Measurements from ENCODE around the gene REST. TPM values are rescaled to one million over a fixed set of nuclear protein-coding genes. Genes with fewer than 3 reads are reported as not detected.
A peak's percentile ranks its signal among the peaks of the same experiment; 100 is the strongest.
"Not testable (repeated sequence)": the region's sequence is repeated elsewhere in the genome, so short reads cannot be mapped to it uniquely, and the experiment has no call there.

The REST gene
- polyA plus RNA-seq, result 114 TPM

GRCh38 chr4:56907489-56908205 is at the start of gene REST:
Gene REST, plus strand, starts transcription at chr4:56907900. Its CDS starts 2,739 bp downstream, at chr4:56910639.
- no peaks in the 10 kb centered on the region for H3K36me3 Mint-ChIP-seq
- peaks cover 27 to 34% (median 32%) of the 10 kb centered on the region in 3 donors for H3K4me1 Mint-ChIP-seq
- no peaks in the 10 kb centered on the region for H3K9me3 Mint-ChIP-seq
- peaks cover 3% of the 10 kb centered on the region for H3K27me3 Mint-ChIP-seq
- peak within 1 kb of the TSS; percentile 92 to 100 (median 96) for H3K4me3 Mint-ChIP-seq
- H3K27ac Mint-ChIP-seq, result peak within 1 kb of the TSS; percentile 60 to 96 (median 93)

- H3K27me3 Mint-ChIP-seq, result peaks cover 9% of the 10 kb centered on the region
- H3K4me3 Mint-ChIP-seq, result peak overlapping the region in 1 of 4 donors; percentile 13
- H3K9me3 Mint-ChIP-seq, result no peaks in the 10 kb centered on the region
- H3K27ac Mint-ChIP-seq, result no peak overlapping the region
- no peaks in the 10 kb centered on the region for H3K36me3 Mint-ChIP-seq
- H3K4me1 Mint-ChIP-seq, result peaks cover 2 to 6% (median 4%) of the 10 kb centered on the region in 3 donors
Measured at GRCh38 chr4:56859841-56860240, 47.9 kb upstream of the REST start.

GRCh38 chr4:56860781-56861180 is 46.9 kb upstream of the REST start:
- Mint-ChIP-seq H3K27ac (no peak overlapping the region), H3K4me1 (peaks cover 2 to 6% (median 4%) of the 10 kb centered on the region in 3 donors), H3K36me3 (no peaks in the 10 kb centered on the region), H3K27me3 (peaks cover 9% of the 10 kb centered on the region), H3K4me3 (no peak overlapping the region), H3K9me3 (no peaks in the 10 kb centered on the region)

GRCh38 chr4:56861360-56861759 is 46.3 kb upstream of the REST start:
- H3K36me3 Mint-ChIP-seq, result no peaks in the 10 kb centered on the region
- peaks cover 2 to 6% (median 4%) of the 10 kb centered on the region in 3 donors for H3K4me1 Mint-ChIP-seq
- no peak overlapping the region for H3K4me3 Mint-ChIP-seq
- no peaks in the 10 kb centered on the region for H3K9me3 Mint-ChIP-seq
- peaks cover 12% of the 10 kb centered on the region for H3K27me3 Mint-ChIP-seq
- no peak overlapping the region for H3K27ac Mint-ChIP-seq

GRCh38 chr4:56863441-56864139 is 44.1 kb upstream of the REST start:
- Mint-ChIP-seq H3K27ac (no peak overlapping the region), H3K36me3 (no peaks in the 10 kb centered on the region), H3K4me1 (peaks cover 2 to 6% (median 4%) of the 10 kb centered on the region in 3 donors), H3K27me3 (peaks cover 10% of the 10 kb centered on the region), H3K9me3 (no peaks in the 10 kb centered on the region), H3K4me3 (no peak overlapping the region)

GRCh38 chr4:56870946-56871345 is 36.8 kb upstream of the REST start:
- Mint-ChIP-seq H3K36me3 (no peaks in the 10 kb centered on the region), H3K4me1 (peaks cover 5 to 10% (median 6%) of the 10 kb centered on the region in 3 donors), H3K4me3 (no peak overlapping the region), H3K27me3 (peaks cover 10% of the 10 kb centered on the region), H3K9me3 (peaks cover 0 to 1% (median 0%) of the 10 kb centered on the region in 3 donors), H3K27ac (no peak overlapping the region)

GRCh38 chr4:56871371-56871866 is 36.3 kb upstream of the REST start:
- Mint-ChIP-seq H3K4me3 (peak overlapping the region in 1 of 4 donors; percentile 47), H3K4me1 (peaks cover 5 to 10% (median 6%) of the 10 kb centered on the region in 3 donors), H3K27ac (no peak overlapping the region), H3K27me3 (peaks cover 7% of the 10 kb centered on the region), H3K36me3 (no peaks in the 10 kb centered on the region), H3K9me3 (peaks cover 0 to 1% (median 0%) of the 10 kb centered on the region in 3 donors)

GRCh38 chr4:56874166-56874565 is 33.5 kb upstream of the REST start:
- Mint-ChIP-seq H3K4me3 (peak overlapping the region in 1 of 4 donors; percentile 47), H3K9me3 (peaks cover 0 to 1% (median 0%) of the 10 kb centered on the region in 3 donors), H3K27me3 (peaks cover 6% of the 10 kb centered on the region), H3K4me1 (peaks cover 5 to 10% (median 6%) of the 10 kb centered on the region in 3 donors), H3K36me3 (no peaks in the 10 kb centered on the region), H3K27ac (no peak overlapping the region)

GRCh38 chr4:56874923-56875322 is 32.8 kb upstream of the REST start:
- peaks cover 5 to 10% (median 6%) of the 10 kb centered on the region in 3 donors for H3K4me1 Mint-ChIP-seq
- H3K36me3 Mint-ChIP-seq, result no peaks in the 10 kb centered on the region
- H3K9me3 Mint-ChIP-seq, result peaks cover 0 to 1% (median 0%) of the 10 kb centered on the region in 3 donors
- no peak overlapping the region for H3K27ac Mint-ChIP-seq
- peak overlapping the region in 1 of 4 donors; percentile 13 for H3K4me3 Mint-ChIP-seq
- peaks cover 6% of the 10 kb centered on the region for H3K27me3 Mint-ChIP-seq

- Mint-ChIP-seq H3K27ac (peak overlapping the region in 1 of 3 donors; percentile 39), H3K4me1 (peaks cover 5 to 6% (median 6%) of the 10 kb centered on the region in 3 donors), H3K9me3 (peaks cover 0 to 1% (median 0%) of the 10 kb centered on the region in 3 donors), H3K36me3 (no peaks in the 10 kb centered on the region), H3K4me3 (no peak overlapping the region), H3K27me3 (peaks cover 6% of the 10 kb centered on the region)
Measured at GRCh38 chr4:56876264-56876663, 31.4 kb upstream of the REST start.

- H3K27ac Mint-ChIP-seq, result no peak overlapping the region
- peaks cover 0 to 2% (median 1%) of the 10 kb centered on the region in 3 donors for H3K4me1 Mint-ChIP-seq
- H3K27me3 Mint-ChIP-seq, result no peaks in the 10 kb centered on the region
- H3K4me3 Mint-ChIP-seq, result no peak overlapping the region
- H3K36me3 Mint-ChIP-seq, result no peaks in the 10 kb centered on the region
- peaks cover 0 to 1% (median 0%) of the 10 kb centered on the region in 3 donors for H3K9me3 Mint-ChIP-seq
Measured at GRCh38 chr4:56879996-56880395, 27.7 kb upstream of the REST start.

GRCh38 chr4:56880572-56880971 is 27.1 kb upstream of the REST start:
- H3K4me1 Mint-ChIP-seq, result no peaks in the 10 kb centered on the region
- H3K4me3 Mint-ChIP-seq, result no peak overlapping the region
- H3K9me3 Mint-ChIP-seq, result no peaks in the 10 kb centered on the region
- H3K27ac Mint-ChIP-seq, result no peak overlapping the region
- no peaks in the 10 kb centered on the region for H3K36me3 Mint-ChIP-seq
- H3K27me3 Mint-ChIP-seq, result no peaks in the 10 kb centered on the region

- H3K9me3 Mint-ChIP-seq, H3K4me3 Mint-ChIP-seq, H3K4me1 Mint-ChIP-seq, H3K36me3 Mint-ChIP-seq, H3K27me3 Mint-ChIP-seq, H3K27ac Mint-ChIP-seq: not testable (repeated sequence)
Measured at GRCh38 chr4:56884511-56884910, 23.2 kb upstream of the REST start.

- Mint-ChIP-seq H3K9me3 (no peaks in the 10 kb centered on the region), H3K4me1 (peaks cover 0 to 2% (median 0%) of the 10 kb centered on the region in 3 donors), H3K27me3 (peaks cover 5% of the 10 kb centered on the region), H3K4me3 (no peak overlapping the region), H3K27ac (no peak overlapping the region), H3K36me3 (no peaks in the 10 kb centered on the region)
Measured at GRCh38 chr4:56892691-56893090, 15.0 kb upstream of the REST start.

- H3K4me1 Mint-ChIP-seq, H3K36me3 Mint-ChIP-seq: not testable (repeated sequence)
Measured at GRCh38 chr4:56897842-56898241, 9.9 kb upstream of the REST start.

More at GRCh38 chr4:56897842-56898241, 9.9 kb upstream of the REST start:
- H3K27ac Mint-ChIP-seq, H3K27me3 Mint-ChIP-seq, H3K4me3 Mint-ChIP-seq, H3K9me3 Mint-ChIP-seq: not testable (repeated sequence)
